IPS-NIHi7 (cell line): ENCODE data around the gene GALR3.

Experiments used
- DNase-seq: peaks from one replicate; pipeline ENCODE4 v3.0.0; 2012; ENCODE audit warnings: mixed read lengths; ENCODE audit errors: extremely low spot score

Gene GALR3

GRCh38 chr22:37822079-37822833 lies 926 bp upstream of the GALR3 start:
- peak; percentile 58 for DNase-seq

GRCh38 chr22:37824674-37825641 lies 1.8 kb downstream of the GALR3 start:
- DNase-seq = peak; percentile 79

GRCh38 chr22:37827056-37827455 lies 3.9 kb downstream of the GALR3 start:
- DNase-seq = no peak

- DNase-seq = no peak
Observed at GRCh38 chr22:37830093-37830842, 7.1 kb downstream of the GALR3 start.

GRCh38 chr22:37831472-37831871 lies 8.3 kb downstream of the GALR3 start:
- no peak for DNase-seq

- no peak for DNase-seq
Observed at GRCh38 chr22:37832022-37832857, 9.1 kb downstream of the GALR3 start.

GRCh38 chr22:37842015-37842793 lies 19.0 kb downstream of the GALR3 start:
- no peak for DNase-seq

- DNase-seq = peak; percentile 65
Observed at GRCh38 chr22:37843741-37844089, 20.5 kb downstream of the GALR3 start.

- no peak for DNase-seq
Observed at GRCh38 chr22:37844904-37845329, 21.7 kb downstream of the GALR3 start.

GRCh38 chr22:37846433-37846832 lies 23.3 kb downstream of the GALR3 start:
- no peak for DNase-seq

- no peak for DNase-seq
Observed at GRCh38 chr22:37848587-37849088, 25.5 kb downstream of the GALR3 start.

GRCh38 chr22:37849089-37849751 lies 26.0 kb downstream of the GALR3 start, which contains the start of gene EIF3L:
Gene EIF3L (plus strand): TSS chr22:37849419. CDS start chr22:37849450, 31 bp downstream.
- DNase-seq = peak; percentile 94

GRCh38 chr22:37850801-37851200 lies 27.6 kb downstream of the GALR3 start:
- DNase-seq = no peak

GRCh38 chr22:37852418-37852817 lies 29.2 kb downstream of the GALR3 start:
- DNase-seq = no peak

GRCh38 chr22:37854946-37855345 lies 31.8 kb downstream of the GALR3 start:
- DNase-seq = no peak

- no peak for DNase-seq
Observed at GRCh38 chr22:37855462-37855861, 32.3 kb downstream of the GALR3 start.

- DNase-seq = no peak
Observed at GRCh38 chr22:37860796-37861421, 37.7 kb downstream of the GALR3 start.

- DNase-seq = no peak
Observed at GRCh38 chr22:37862570-37863325, 39.6 kb downstream of the GALR3 start.
